ENCODE results near the gene GOLGA6L25.
"Not testable (repeated sequence)": the region's sequence is repeated elsewhere in the genome, so short reads cannot be mapped to it uniquely, and the experiment has no call there.

GRCh38 chr15:28602152-28602551 lies 48.8 kb downstream of the GOLGA6L25 start:
- TF ChIP-seq POLR2A (IDR thresholded peaks at IDR 0.05; ENCODE audit: extremely low read depth, insufficient read length); MAX (IDR thresholded peaks at IDR 0.05; ENCODE audit: low read depth, low read length); MYC (IDR thresholded peaks at IDR 0.05; ENCODE audit: low read depth, low read length): not testable (repeated sequence)
- TF ChIP-seq, protein P1, sequence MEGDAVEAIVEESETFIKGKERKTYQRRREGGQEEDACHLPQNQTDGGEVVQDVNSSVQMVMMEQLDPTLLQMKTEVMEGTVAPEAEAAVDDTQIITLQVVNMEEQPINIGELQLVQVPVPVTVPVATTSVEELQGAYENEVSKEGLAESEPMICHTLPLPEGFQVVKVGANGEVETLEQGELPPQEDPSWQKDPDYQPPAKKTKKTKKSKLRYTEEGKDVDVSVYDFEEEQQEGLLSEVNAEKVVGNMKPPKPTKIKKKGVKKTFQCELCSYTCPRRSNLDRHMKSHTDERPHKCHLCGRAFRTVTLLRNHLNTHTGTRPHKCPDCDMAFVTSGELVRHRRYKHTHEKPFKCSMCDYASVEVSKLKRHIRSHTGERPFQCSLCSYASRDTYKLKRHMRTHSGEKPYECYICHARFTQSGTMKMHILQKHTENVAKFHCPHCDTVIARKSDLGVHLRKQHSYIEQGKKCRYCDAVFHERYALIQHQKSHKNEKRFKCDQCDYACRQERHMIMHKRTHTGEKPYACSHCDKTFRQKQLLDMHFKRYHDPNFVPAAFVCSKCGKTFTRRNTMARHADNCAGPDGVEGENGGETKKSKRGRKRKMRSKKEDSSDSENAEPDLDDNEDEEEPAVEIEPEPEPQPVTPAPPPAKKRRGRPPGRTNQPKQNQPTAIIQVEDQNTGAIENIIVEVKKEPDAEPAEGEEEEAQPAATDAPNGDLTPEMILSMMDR (IDR thresholded peaks at IDR 0.05; ENCODE audit: low read depth, low read length) = not testable (repeated sequence)
